CD4-positive, alpha-beta T cell treated with Interferon alpha-2 for 1 hour (primary cell): ENCODE measurements around the gene CEP164.
A peak's percentile ranks its signal among the peaks of the same experiment; 100 is the strongest.

ENCODE experiments used
- DNase-seq, 2 donors: peaks; one replicate each; pipeline ENCODE4 v3.0.0-alpha.2; 2020 to 2022

The CEP164 gene

DNA sequence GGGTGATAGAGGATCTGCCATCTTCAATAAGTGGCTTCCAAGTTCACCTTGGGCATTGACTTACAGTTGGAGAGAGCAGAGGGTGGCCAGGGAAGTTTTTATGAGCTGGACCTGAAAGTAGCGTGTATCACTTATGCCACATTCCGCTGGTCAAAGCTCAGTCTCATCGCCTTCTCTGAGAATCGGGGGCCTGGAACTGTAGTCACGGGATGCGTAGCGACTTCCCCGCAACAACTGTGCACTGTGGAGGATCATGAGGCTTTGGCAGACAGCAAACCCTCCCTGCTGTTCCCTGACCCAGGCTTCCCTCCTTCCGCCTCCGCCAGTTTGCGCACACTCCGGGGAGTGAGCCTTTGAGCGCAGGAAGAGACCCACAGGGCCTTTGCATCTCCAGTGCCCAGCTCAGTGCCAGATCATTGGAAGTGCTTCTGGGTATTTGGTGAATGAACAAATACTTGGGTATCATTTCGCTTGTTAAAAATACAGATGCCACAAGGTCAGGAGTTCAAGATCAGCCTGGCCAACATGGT, 95.5 kb downstream of the CEP164 start:
- no peak for DNase-seq

DNA sequence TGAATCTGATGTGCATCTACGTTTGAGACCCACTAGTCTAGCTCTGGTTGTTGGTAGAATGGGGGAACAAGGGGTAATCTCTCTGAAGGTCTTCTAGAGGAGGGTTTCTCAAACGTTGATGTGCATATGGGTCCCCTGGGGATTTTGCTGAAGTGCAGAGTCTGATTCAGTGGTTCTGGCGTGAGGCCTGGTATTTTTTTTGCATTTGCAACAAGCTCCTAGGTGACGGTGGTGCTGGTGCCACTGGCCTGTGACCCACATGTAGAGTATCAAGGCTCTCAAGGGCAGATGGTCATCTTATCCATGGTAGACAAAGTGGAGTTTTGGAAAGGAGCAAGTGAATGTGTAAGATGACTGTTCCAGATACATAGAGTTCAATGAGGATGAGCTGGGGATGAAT, 97.1 kb downstream of the CEP164 start:
- DNase-seq, result no peak

DNA sequence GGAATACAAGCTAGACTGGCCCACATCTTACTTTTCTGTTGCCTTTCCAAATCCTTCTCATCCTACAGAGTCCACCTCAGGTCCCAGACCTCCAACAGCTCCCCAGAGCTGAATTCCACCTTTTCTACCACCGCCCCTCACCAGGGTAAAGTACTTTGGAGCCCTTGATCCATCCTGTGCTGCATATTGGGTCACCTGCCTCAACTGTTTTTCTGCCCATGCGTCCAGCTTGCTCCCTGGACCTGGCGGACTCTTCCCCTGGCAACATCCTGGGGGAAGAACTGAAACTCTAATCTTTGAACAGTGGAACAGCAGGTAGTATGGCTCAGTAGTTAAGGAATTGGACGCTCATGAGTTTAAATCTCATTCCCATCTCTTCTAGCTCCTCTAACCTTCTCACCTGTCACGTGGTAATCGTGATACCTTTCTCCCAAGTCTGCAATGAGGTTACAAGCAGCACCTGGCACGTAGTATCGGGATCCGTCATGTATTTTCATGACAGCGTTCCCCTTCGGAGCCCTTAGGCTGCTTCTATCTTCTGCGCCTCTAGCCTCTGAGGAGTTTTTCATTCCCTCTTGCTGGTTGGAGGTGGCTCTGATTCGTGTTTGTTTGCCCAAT, 98.1 kb downstream of the CEP164 start:
- no peak for DNase-seq

DNA sequence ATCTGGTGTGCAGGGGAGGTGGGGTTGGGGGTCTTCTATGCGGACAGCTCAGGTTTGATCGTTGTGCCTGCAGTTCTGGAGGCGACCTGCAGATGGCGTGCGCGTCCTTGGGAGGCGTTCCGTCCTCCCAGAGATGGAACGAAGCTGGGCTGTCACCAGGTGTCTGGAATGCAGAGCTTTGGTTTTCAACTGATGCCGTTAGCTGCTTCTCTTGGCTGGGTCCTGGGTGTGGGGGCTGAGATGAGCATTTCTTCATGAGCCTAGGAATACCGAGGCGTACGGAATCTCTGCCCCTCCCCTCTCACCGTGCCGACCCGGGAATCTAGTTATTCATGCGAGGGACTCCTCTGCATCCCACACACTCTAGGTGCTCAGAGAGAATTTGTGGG, 98.6 kb downstream of the CEP164 start:
- DNase-seq, result peak; percentile 45 to 62

DNA sequence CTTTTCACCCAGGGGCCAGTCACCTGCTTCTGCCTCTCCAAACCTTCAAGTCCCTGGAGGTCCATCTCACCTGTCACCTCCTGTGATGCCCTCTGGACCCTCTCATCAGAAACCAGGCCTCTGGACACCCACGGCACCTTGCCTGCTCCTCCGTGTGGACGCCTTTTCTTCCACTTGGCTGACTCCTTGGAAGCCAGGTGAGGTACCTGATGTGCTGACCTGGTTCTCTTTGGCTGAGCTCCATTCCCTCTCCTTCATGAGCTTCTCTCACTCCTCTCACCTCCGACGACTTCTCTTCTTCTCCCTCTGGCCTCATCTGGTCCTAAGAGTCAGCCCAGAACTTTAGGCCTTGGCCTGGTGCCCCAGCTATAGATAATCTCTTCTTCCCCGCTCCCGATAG, 99.3 kb downstream of the CEP164 start:
- DNase-seq, result no peak

DNA sequence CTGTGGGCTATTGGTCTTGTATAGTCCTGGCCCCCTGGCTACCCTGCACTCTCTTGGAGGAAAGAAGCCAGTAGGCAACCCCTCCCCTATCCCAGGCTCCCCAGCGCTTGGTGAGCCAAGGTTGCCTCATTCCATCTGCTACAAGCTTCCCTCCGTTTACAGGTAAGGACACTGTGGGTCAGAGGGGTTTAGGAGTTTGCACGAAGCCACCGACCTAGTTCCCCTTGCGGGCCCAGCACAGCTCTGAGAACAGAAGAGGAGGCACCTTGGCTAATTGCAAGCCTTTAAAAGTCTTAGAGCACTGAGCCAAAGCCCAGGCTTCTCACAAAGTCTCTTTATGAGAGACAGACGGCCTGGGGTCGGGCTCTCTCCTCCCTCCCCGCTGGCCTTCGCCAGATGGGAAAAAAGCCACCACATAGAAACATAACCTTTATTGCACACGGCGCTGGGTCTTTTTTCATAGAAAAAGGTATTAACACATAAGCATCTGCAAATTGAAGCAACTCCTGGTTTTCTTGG, 99.8 kb downstream of the CEP164 start:
- DNase-seq, result no peak

DNA sequence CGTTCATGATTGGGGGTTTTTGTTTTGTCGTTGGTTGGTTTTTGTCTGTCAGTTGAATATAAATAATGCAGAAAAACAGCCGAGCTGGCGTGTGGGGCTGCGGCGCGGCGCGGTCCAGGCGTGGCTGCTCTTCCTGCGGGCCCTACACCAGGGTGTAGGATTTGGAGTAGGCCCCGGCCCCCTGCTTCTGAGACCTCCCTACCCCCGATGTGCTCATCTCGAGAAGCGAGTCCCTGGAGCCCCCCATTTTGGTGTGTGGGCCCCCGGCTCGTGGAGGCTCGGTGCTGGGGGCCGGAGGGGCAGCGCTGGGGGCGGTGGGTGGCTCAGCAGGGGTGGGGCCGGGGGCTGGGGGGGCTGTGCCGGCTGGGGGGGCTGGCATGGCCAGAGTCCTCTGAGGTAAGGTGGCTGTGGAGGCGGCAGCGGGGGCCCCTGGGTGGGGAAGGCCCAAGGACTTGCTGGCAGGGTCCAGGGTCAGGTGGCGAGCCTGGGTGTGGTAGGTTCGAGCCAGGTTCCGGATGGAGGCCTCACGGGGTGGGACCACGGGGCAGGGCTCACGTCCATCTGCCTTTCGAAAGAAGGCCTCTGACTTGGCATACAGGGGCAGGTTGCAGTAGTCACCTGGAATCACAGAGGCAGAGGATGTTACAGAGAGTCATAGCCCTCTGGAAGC, 100.7 kb downstream of the CEP164 start:
- no peak for DNase-seq

DNA sequence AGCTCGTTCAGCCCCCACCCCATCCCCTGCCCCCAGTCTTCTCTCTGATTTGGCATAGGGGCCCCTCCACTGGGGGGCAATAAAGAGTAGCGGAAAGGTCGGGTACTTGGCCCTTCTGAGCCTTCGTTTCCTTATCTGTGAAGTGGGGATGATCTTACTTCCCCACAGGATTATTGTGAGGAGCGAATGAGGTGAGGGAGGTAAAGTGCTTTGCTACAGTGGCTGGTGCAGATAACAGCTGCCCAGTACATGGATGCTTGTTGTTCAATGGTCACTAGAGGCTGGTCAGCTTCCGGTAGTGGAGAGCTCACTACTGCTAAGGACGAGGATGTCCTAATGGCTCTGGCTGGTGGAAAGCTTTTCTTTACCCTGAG, 101.2 kb downstream of the CEP164 start:
- DNase-seq, result no peak

DNA sequence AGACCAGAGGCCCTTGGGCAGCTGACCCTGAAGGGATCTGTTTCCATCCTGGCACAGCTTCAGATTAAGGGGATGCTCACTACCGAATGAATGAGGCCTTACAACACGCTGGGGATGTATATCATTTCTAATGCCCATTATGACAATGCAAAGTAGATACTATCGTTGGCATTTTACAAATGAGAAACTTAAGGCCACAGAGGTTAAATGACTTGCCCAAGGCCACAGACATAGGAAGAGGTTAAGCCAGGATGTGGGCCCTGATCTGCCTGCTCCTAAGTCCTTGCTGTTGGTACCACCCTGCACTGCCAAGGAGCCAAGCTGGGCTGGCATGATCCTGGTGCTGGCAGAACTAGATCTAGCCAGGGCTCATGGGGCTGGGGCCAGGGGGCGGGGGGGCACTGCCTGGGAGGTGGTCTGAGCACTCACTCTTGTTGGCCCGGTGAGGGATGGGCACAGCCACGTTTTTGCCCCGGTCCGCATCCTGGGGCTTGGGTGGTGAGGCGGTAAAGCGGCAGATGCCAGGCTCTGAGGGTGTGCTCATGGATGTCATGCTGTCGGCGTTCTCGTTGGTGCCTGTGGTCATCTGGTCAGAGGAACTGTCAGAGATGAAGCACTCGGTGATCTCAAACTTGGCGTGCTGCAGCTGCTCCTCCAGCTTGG, 102.8 kb downstream of the CEP164 start:
- no peak for DNase-seq

DNA sequence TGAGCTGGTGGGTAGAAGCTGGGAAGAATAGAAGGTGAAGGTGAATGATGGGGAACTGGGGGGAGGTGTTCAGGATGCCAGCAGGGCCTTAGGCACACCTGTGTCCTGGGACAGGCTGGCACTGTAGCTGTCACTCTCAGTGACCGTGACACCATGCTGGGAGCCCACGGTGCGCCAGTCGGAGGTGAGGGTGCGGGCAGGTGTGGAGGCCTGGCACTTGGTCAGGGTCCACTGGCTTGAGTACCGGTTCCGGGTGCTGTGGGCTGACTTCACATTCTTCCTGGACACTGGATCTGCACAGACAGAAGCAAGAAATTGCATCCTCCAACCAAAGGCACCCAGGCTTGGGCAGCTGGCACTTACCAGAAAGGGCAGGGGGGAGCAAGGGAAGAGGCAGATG, 103.8 kb downstream of the CEP164 start:
- DNase-seq, result no peak

DNA sequence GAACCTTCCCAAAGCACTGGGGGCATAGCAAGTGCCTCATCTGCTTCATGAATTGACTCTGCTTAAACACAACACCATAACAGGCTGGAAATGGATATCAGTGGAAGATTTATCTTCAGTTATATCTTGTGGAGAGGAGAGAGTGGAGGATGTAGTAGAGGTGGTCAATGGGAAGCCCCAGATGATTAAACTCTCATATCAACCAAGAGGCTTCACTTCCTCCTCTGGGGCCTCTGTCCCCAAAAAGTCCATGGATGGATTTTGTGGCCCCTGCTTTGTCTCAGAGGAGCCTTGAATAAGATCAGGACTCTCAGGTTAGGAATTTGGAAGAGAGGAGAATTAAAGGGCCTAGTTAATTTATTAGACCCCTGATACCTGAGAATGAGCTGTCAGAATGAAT, 106.1 kb downstream of the CEP164 start:
- no peak for DNase-seq

DNA sequence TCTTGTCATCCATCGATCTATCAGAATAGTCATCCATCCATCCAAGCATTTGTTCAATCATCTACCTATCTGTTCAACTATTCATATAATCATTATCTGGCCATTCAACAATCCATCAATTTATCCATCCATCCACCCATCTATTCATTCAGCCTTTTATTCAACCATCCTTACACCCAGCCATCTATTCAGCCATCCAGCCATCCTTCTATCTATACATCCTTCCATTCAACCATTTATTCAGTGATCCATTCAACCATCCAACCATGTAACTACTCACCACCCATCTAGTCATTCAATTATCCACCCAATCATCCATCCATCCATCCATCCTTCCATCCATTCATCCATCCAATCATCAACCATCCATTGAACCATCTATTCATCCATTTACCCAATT, 106.8 kb downstream of the CEP164 start:
- DNase-seq, result no peak

DNA sequence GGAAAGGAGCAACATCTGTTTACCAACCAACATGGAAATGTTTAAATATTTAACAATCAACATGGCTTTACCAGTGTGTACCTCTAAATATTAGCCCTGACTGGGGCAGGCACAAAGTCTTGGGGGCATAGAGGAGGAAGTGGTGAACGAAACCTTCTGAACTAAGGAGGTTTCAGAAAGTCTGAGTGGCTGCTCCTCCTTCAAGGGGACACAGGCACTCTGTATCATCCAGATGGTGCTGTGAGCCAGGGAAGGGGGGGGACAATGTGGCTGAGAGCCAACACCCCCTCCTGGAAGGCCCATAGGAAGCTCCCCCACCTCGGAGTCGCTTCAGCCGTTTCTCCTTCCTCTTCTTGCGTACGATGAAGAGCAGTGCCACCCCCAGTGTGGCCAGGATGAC, 107.7 kb downstream of the CEP164 start:
- DNase-seq, result no peak

DNA sequence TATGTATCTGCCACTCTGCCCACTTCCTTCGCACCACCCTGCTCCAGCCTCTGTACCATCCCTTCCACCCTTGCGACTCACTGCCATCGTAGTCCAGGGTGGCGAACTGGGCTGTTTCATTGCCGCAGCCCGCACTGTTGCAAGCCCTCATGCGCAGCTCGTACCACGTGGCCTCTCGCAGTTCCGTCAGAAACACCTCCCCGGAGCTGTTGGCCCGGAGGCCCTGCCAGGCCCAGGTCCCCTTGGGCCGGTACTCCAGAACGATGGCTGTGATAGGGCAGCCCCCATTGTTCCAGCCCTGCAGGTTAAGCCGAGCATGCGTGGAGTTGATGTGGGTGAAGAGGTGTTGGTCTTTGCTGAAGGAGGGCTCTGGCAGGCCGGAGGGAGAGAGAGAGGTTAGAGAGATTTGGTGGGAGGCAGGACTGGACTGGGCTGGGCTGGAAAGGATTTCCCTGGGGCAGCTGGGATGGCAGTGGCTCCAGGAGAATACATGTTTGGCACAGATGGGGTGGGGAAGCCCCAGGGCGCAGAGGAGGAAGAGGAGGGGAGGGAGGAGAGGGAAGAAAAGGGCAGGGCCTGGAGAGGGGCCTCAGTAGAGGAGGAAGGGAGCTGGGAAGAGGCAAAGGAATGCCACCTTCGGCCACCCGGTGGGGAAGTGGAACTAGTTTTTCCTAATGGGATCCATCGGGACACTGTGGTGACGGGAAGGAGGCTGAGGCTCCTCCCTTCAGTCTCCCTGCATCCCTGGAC, 109.6 kb downstream of the CEP164 start:
- DNase-seq, result no peak

DNA sequence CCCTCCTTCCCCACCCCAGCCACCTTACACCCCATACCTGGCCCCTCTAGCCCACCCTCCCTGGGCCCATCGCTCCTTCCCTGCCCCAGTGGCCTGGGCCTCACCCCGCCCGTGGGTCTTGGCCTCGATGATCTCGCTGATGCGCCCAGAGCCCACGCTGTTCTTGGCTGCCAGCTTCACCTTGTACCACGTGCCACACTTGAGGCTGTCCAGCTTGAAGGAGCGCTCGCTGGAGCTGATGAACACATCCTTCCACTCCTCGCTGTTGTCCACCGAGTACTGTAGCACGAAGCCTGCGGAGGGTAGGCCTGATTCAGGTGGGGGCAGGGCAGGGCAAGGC, 110.1 kb downstream of the CEP164 start:
- DNase-seq, result no peak

DNA sequence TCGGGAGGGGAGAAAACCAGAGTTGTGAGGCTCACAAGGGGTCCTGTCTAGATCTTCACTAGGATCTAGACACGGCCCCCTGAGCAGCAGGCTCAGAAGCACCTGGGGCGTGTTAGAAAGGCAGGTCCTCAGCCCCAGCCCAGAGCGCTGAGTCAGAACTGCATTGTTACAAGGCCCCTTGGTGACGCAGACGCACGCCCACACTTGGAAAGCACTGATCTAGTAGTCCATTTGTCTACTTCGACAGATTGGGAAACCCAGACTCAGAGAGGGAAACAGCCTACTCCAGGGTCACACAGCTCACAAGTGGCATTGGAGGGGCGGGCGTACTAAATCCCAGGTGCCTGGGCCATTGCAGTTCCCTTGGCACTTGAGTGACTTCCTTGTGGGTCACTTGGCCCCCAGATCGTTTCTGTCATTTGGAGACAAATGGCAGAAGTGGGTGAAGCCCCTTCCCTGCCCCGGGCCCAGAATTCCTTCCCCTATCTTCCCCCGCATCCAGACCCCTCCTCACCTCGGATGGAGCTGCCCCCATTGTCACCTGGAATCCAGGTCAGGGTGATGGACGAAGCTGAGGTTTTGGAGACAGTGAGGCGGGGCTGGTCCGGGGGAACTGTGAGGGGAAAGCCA, 110.8 kb downstream of the CEP164 start:
- DNase-seq, result no peak

DNA sequence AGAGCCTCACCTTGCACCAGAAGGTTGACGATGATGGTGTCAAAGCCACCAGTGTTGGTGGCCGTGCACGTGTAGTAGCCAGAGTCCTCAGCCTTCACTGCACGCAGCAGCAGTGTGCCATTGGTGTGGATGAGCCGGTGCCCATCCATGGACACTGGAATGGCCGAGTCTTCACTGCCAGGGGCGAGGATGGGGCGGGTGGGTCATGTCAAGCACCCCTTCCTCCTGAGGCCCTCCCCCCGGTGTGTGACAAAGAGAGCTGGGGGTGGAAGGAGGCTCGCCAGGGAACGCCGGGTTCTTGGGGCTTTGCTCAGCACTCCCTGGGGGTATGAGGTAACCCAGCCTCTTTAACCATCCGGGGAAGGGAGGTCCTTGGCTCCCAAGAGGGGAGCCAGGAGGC, 111.6 kb downstream of the CEP164 start:
- no peak for DNase-seq

DNA sequence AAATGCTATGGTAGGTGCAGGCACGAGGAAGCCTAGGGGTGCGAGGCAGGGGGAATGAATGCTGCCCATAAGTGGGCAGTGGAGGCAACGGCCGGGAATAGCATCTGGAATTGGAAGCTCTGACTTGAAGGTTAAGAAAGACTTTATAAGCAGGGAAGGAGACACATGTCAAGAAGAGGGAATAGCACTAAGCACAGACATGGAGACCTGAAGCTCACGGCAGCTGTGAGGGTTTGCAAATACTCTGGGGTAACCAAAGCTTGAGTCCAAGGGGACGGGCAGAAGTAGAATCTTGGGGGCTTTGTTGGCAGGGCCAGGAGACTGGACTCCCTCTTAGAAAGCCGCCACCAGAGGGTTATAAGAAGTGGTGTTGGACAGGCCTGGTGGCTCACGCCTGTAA, 112.6 kb downstream of the CEP164 start:
- DNase-seq, result no peak

DNA sequence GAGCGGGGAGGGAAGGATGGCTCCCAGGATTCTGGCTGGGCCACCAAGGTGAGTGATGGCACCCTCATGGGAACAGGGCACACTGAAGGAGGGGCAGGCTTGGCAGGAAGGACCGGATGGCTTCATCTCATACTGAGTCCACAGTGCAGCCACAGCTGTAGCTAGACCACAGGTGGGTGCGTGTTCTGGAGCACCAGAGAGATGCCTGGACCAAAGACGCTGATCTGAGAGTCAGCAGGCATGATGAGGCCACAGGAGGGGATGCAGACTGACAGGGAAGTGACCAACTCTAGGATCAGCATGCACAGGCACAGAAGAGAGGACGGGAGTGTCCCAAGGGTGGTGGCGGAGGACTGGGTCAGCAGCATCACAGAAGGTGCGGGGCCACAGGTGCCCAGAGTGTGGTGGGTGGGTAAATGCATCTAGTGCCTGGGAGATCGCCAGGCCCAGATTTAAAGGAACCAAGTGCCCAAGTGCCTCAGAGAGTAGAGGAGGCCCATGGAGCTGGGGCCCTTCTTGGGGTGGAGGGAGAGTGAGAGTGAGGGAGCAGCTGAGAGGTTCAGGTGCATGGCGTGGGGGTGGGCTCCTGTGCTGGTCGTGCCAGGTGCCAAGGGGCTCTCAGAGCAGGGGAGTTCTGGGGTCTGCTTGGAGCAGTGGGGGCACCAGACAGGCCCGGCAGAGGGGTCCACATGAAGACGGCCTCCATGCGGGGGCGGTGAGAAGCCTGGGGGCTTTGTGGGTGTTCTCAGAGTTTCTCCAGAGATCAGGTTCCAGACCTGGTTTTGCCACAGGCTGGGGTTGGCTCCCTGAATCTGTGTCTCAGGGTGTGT, 113.7 kb downstream of the CEP164 start:
- DNase-seq, result no peak

DNA sequence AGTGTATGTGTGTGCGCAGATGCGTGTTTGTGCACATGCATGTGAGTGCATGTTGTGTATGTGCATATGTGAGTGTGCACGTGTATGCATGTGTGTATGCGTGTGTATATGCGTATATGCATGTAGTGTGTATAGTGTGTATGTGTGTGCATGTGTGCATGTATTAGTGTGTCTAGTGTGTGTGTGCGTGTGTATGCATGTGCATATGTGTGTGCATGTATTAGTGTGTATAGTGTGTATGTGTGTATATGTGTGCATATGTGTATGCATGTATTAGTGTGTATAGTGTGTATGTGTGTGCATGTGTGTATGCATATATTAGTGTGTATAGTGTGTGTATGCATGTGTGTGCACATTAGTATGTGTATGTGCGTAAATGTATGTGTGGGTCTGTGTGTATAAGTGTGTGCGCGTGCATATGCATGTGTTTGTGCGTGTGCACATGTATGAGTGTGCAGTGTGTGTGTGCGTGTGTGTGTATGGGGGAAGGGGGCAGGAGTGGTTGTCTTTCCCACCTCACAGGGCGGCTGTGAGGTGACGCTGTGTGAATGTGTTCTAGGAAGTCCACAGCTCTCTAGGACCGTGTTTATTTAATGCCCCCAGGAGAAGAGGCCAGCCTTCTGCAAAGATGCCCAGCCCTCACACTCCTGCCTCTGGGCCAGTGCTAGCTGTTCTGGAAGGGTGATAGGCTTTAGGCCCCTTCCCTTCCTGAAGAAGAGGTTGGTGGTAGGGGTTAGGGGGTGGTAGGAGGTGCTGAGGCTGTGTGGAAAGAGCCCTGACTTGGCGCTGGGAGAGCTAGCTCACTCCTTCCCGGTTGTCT, 114.6 kb downstream of the CEP164 start:
- no peak for DNase-seq

DNA sequence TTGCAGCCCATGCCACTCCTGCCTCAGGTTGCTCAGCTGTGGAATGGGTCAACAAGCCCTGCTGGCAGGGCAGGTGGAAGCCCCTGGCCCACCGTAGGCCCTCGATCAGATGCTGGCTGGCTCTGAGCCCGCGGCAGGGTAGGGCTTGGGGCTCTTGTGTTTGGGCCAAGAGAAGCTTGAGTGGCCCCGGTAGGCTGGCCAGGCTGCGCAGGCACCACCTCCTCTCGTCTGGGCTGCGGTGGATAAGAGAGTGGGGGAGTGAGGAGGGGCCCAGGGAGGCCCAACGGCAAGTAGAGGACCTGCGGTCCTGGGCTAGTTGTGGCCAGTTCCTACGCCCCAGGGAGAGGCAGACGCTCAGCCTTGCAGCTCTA, 115.2 kb downstream of the CEP164 start:
- DNase-seq, result no peak
